ENCODE data around the gene GLRX3.

The GLRX3 gene

DNA sequence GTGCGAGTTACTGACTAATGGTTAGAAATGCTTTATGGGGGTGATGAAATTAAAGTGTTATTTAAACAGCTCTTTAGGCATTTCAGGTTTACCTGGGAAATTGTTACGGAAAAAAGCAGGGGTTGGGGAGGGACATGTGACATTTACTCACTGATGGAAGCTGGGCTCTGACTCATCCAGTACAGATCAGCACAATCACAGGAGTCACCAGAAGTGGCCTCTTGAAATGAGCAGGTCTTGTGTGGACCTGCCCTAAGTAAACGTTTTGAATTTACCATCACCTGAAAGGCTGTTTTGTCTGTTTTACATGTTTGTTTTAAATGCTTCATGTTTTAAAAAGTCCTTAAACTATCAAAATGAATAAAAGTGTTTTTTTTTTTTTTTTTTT lies 2.3 kb downstream of the GLRX3 start:
- DNase-seq (ENCODE audit: low read depth) = peak; percentile 63
- TF ChIP-seq, protein P1, sequence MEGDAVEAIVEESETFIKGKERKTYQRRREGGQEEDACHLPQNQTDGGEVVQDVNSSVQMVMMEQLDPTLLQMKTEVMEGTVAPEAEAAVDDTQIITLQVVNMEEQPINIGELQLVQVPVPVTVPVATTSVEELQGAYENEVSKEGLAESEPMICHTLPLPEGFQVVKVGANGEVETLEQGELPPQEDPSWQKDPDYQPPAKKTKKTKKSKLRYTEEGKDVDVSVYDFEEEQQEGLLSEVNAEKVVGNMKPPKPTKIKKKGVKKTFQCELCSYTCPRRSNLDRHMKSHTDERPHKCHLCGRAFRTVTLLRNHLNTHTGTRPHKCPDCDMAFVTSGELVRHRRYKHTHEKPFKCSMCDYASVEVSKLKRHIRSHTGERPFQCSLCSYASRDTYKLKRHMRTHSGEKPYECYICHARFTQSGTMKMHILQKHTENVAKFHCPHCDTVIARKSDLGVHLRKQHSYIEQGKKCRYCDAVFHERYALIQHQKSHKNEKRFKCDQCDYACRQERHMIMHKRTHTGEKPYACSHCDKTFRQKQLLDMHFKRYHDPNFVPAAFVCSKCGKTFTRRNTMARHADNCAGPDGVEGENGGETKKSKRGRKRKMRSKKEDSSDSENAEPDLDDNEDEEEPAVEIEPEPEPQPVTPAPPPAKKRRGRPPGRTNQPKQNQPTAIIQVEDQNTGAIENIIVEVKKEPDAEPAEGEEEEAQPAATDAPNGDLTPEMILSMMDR (conservative IDR thresholded peaks at IDR 0.05; ENCODE audit: low read depth, low read length) = no peak
- H3K4me3 ChIP-seq (ENCODE audit: low read depth, low read length) = no peak overlapping the region

DNA sequence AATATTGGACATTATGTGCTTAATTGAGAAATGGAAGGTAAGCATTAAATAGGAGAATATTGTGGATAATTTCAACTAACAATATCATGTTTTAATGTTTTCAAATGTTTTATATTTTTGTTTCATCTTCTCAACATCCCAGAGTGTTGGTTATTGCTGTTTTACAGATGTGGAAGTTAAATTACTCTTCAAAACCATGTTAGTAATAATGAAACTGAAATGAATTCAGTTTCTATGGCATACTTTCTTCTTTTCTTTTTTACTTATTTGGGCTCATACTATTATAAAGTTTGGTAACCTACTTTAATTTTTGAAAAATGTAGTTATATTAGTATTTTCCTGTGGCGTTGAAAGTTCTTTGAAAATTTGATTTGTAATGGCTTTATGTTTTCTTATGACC lies 4.2 kb downstream of the GLRX3 start:
- TF ChIP-seq, protein P1 (conservative IDR thresholded peaks at IDR 0.05; ENCODE audit: low read depth, low read length) = no peak
- no peak for DNase-seq (ENCODE audit: low read depth)
- no peak overlapping the region for H3K4me3 ChIP-seq (ENCODE audit: low read depth, low read length)

DNA sequence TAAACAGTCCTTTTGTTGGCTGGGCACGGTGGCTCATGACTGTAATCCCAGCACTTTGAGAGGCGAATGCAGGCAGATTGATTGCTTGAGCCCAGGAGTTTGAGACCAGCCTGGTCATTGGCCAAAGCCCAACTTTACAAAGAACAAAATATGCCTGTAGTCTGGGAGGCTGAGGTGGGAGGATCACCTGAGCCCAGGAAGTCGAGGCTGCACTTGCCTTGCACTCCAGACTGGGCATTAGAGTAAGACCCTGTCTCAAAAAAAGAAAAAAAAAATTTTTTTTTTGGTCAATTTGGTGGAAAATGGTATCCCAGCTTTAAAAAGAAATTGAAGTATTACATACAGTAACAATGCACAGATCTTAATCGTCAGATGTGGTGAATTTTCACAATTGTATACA lies 4.8 kb downstream of the GLRX3 start:
- no peak overlapping the region for H3K4me3 ChIP-seq (ENCODE audit: low read depth, low read length)
- TF ChIP-seq, protein P1 (conservative IDR thresholded peaks at IDR 0.05; ENCODE audit: low read depth, low read length) = no peak
- no peak for DNase-seq (ENCODE audit: low read depth)

DNA sequence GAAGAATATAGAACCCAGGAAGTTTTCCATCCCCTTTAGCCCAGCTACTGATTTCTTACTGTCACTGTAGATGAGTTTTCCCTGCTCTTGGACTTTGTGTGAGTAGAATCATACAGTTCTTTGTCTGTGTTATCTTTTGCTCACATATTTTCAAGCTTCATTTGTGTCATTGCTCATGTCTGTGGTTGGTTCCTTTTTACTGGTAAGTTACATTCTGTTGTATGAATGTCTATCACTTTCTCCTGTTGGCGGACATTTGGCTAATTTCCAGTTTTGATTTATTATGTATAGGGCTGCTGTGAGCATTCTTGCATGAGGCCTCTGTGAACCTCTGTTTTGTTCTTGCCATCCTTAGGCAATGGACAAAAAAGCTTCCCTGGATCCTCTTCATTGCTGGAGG lies 5.3 kb downstream of the GLRX3 start:
- TF ChIP-seq, protein P1 (conservative IDR thresholded peaks at IDR 0.05; ENCODE audit: low read depth, low read length) = no peak
- no peak overlapping the region for H3K4me3 ChIP-seq (ENCODE audit: low read depth, low read length)
- peak; percentile 50 for DNase-seq (ENCODE audit: low read depth)

DNA sequence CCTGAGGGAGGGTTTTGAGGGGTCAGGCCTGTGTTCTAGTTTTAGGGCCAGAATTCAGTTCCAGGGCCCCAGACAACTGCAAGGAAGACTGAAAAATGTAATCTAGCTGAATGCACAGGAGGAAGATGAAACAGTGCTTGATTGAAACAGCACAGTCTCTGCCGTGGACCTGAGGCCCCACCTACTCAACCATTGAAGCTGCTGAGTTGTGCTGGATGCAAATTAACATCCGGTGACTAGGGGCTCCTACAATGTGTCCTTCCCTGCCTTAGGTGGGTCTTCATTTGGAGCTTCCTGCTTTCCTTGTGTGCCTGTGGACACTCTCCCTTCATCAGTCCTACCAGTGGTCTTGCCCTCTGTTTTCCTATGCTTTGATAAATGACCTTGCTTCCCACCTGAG lies 5.7 kb downstream of the GLRX3 start:
- H3K4me3 ChIP-seq (ENCODE audit: low read depth, low read length) = no peak overlapping the region
- TF ChIP-seq, protein P1 (conservative IDR thresholded peaks at IDR 0.05; ENCODE audit: low read depth, low read length) = no peak
- DNase-seq (ENCODE audit: low read depth) = no peak

DNA sequence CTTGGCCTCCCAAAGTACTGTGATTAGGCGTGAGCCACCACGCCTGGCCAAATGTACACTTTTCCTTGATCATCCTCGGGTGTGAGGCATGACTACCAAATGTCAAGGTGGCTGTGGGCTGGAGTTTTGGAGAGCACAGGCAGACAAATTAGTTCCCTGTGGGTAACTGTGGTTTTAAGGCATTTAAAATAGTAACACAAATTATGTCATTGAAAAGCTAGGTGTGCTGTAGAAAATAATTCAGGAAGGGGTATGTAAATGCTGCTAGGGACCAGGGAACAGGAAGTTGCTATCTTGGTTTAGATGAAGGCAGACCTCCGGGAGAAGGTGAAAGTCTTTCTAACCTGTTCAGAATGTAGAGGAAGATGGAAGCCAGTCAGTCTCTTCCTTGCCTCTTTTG lies 9.9 kb downstream of the GLRX3 start:
- TF ChIP-seq, protein P1 (conservative IDR thresholded peaks at IDR 0.05; ENCODE audit: low read depth, low read length) = no peak
- H3K4me3 ChIP-seq (ENCODE audit: low read depth, low read length) = no peak overlapping the region
- DNase-seq (ENCODE audit: low read depth) = no peak

DNA sequence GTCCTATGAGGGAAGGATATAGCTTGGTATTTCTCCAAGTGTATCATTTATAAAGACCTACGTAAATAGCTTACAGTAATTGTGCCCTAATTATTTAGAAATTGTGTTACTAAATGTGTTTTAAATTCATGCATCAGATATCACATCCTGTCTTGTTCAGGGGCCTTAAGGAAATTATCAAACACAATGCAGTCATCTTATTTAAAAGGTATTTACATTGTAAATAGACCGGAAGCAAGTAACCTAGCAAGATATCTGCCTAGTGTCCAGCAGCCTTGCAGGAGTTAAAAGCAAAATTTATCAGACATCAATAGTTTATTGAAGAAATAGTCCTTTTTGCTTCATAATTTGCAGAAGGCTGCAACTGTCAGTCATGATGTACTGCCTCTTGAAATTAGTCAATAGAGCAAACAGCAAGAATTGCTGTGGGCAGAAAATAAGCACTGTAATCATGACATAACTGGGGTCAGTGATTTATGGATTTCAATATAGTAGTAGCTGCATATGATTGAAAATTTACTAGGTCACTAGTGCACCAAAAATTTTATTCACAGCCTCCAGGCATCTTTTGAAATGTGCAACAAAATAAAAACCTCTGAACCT lies 23.1 kb downstream of the GLRX3 start:
- no peak overlapping the region for H3K4me3 ChIP-seq (ENCODE audit: low read depth, low read length)
- TF ChIP-seq, protein P1 (conservative IDR thresholded peaks at IDR 0.05; ENCODE audit: low read depth, low read length) = no peak
- DNase-seq (ENCODE audit: low read depth) = no peak

Data from choroid plexus epithelial cell (primary cell).